Measurements from ENCODE around the gene ROGDI. TPM values are rescaled to one million over a fixed set of nuclear protein-coding genes. Genes with fewer than 3 reads are reported as not detected.

Gene ROGDI
- total RNA-seq, 3 donors from 2014 or later = 6.6 to 23.3 (median 21.2) TPM

DNA sequence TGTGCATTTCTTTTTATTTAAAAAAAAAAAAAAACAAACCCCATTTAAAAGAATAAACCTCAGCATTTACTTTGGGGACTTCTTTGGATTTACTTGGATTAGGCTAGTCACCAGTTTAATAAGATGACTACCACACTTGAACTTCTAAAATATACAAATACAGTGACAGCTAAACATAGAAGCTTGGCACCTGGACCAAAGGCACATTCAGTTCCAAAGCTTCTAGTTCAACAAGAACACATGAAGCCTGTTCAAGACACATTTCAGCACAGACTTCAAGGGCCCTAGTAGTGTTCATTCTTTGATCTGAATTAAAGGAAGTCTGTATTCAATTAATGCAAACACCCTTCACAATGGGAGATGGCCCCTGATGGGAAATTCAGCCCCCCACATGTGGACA, 11.6 kb upstream of the ROGDI start:
- intact Hi-C loops (cut with DNase I; ENCODE audit: low total_unique reads) = no loop called here
- no peaks in the 10 kb centered on the region for H3K9me3 ChIP-seq
- H3K4me1 ChIP-seq = no peaks in the 10 kb centered on the region
- no peak for DNase-seq (ENCODE audit: low spot score in 2 of 2)
- H3K27ac ChIP-seq = no peak overlapping the region
- no peak overlapping the region for H3K4me3 ChIP-seq
- H3K36me3 ChIP-seq = peaks cover 14% of the 10 kb centered on the region
- H3K27me3 ChIP-seq = no peaks in the 10 kb centered on the region
- TF ChIP-seq CTCF (IDR thresholded peaks at IDR 0.05) = no peak
- TF ChIP-seq POLR2AphosphoS5 (IDR thresholded peaks at IDR 0.05) = no peak
- TF ChIP-seq POLR2A (IDR thresholded peaks at IDR 0.05) = no peak

DNA sequence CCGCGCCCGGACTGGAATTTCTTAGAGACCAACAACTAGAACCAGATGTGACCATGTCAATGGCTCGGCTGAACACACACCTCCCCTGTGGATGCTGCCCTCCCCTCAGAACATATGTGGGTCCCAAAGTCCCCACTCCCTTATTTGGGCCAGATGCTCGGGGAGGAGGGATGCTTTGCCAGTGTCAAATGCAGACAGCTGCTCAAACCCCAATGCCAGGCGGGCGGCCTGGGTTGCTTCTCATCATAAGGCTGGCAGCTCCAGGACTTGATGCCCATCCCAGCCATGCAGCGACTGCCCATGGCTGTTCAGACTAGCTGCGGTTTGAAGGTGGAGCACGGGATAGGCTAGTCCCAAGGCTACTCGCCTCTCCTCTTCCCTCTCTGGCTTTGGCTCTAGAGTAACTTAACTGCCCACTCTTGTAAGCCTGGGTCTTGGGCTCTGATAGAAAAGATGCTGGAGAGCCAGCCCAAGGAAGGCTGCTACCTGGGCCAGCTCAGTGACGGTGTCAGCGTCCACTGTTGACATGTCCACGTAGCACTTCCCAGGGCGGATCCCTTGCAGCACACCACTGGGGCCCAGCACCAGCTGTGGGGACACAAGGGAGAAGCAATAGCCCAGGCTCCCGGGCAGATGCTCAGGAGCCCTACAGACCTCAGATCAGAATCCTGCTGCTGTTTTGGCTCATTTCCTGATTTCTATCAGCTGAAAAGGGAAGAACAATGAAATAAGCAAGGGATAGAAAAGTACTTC, 11.0 kb upstream of the ROGDI start:
- no peaks in the 10 kb centered on the region for H3K27me3 ChIP-seq
- no peak overlapping the region for H3K4me3 ChIP-seq
- intact Hi-C loops (cut with DNase I; ENCODE audit: low total_unique reads) = no loop called here
- no peaks in the 10 kb centered on the region for H3K9me3 ChIP-seq
- peaks cover 14% of the 10 kb centered on the region for H3K36me3 ChIP-seq
- TF ChIP-seq CTCF (IDR thresholded peaks at IDR 0.05) = no peak
- TF ChIP-seq POLR2A (IDR thresholded peaks at IDR 0.05) = no peak
- no peak for TF ChIP-seq POLR2AphosphoS5 (IDR thresholded peaks at IDR 0.05)
- DNase-seq (ENCODE audit: low spot score in 2 of 2) = no peak
- no peaks in the 10 kb centered on the region for H3K4me1 ChIP-seq
- H3K27ac ChIP-seq = no peak overlapping the region

GRCh38 chr16:4811773-4812172, 9.3 kb upstream of the ROGDI start:
- TF ChIP-seq POLR2AphosphoS5 (IDR thresholded peaks at IDR 0.05) (no peak), CTCF (IDR thresholded peaks at IDR 0.05) (no peak), POLR2A (IDR thresholded peaks at IDR 0.05) (no peak)
- no peak for DNase-seq (ENCODE audit: low spot score in 2 of 2)

DNA sequence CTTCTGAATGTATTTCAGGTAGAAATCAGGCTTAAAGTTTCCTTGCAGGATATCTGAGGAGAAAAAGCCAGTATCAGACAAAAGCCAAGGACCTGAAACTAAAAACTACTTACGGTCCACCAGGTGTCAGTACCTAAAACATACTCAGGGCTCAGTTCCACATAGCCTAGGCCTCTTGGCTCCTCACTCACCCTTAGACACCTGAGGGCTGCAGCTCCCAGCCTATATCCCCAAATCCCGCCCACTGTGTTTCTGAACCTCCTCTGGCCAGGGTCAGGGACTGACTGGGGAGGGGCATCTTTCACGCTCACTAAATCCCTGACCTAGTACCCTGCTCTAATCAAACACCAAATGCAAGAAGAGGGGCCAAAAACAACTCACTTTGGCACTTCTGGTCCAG, 8.8 kb upstream of the ROGDI start:
- Histone ChIP-seq H3K27me3 (no peaks in the 10 kb centered on the region), H3K4me3 (no peak overlapping the region), H3K36me3 (peaks cover 14% of the 10 kb centered on the region), H3K27ac (no peak overlapping the region), H3K9me3 (no peaks in the 10 kb centered on the region), H3K4me1 (no peaks in the 10 kb centered on the region)
- TF ChIP-seq POLR2AphosphoS5 (IDR thresholded peaks at IDR 0.05) = no peak
- TF ChIP-seq POLR2A (IDR thresholded peaks at IDR 0.05) = no peak
- TF ChIP-seq CTCF (IDR thresholded peaks at IDR 0.05) = no peak
- DNase-seq (ENCODE audit: low spot score in 2 of 2) = no peak
- intact Hi-C loops (cut with DNase I; ENCODE audit: low total_unique reads) = no loop called here

More at GRCh38 chr16:4811773-4812172, 9.3 kb upstream of the ROGDI start:
- Histone ChIP-seq H3K27me3 (no peaks in the 10 kb centered on the region), H3K27ac (no peak overlapping the region), H3K9me3 (no peaks in the 10 kb centered on the region), H3K4me1 (no peaks in the 10 kb centered on the region), H3K4me3 (no peak overlapping the region), H3K36me3 (peaks cover 14% of the 10 kb centered on the region)
- intact Hi-C loops (cut with DNase I; ENCODE audit: low total_unique reads) = no loop called here

DNA sequence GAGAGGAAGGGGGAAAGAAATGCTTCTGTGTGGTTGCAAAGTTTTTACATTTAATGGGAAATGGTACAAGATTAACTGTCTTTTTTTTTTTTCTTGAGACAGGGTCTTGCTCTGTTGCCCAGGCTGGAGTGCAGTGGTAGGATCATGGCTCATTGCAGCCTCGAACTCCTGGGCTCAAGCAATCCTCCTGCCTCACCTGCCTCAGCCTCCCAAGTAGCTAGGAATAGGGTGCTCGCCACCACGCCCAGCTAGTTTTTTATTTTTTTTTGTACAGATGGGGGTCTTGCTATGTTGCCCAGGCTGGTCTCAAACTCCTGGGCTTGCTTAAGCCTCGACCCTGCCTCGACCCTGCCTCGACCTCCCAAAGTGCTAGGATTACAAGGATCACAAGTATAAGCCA, 3.8 kb upstream of the ROGDI start:
- Histone ChIP-seq H3K27me3 (no peaks in the 10 kb centered on the region), H3K4me1 (peaks cover 0 to 3% of the 10 kb centered on the region in 2 donors), H3K4me3 (no peak overlapping the region), H3K36me3 (no peaks in the 10 kb centered on the region), H3K9me3 (no peaks in the 10 kb centered on the region), H3K27ac (no peak overlapping the region)
- intact Hi-C loops (cut with DNase I; ENCODE audit: low total_unique reads) = no loop called here
- DNase-seq (ENCODE audit: low spot score in 2 of 2) = no peak
- TF ChIP-seq POLR2AphosphoS5 (IDR thresholded peaks at IDR 0.05) (no peak), POLR2A (IDR thresholded peaks at IDR 0.05) (no peak), CTCF (IDR thresholded peaks at IDR 0.05) (no peak)
